Measurements from ENCODE around the gene CD83.

DNA sequence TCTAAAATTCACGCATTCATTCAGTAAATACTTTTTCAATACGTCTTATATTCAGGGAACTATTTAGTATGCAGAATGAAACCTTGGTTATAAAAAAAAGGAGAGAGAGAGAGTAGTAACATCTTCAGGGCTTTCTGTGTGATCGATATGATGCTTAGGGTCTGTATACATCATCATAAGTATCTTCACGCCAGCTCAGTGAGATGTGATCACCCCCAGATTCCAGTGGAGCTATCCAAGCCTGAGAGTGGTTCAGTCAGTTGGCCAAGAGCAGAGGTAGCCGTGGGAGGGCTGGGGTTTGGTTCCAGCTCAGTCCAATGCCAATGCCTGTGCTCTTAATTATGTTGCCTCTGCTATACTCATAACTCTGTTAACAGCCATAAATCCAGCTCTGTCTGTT, 8.6 kb downstream of the CD83 start:
- TF ChIP-seq SAFB (IDR thresholded peaks at IDR 0.05; ENCODE audit: borderline replicate concordance, low read depth, low read length) (no peak), RAD21 (CRISPR knock-in tag; conservative IDR thresholded peaks at IDR 0.05 in 1 of 2, IDR thresholded peaks at IDR 0.05 in 1 of 2) (no peak), ZFP36 (IDR thresholded peaks at IDR 0.05; ENCODE audit: low read depth, low read length, partially characterized antibody) (no peak), EZH2 (IDR thresholded peaks at IDR 0.05; ENCODE audit: borderline replicate concordance, low read depth, low read length) (no peak), KDM1A (IDR thresholded peaks at IDR 0.05) (no peak), CTCF (IDR thresholded peaks at IDR 0.05 in 2 of 3, conservative IDR thresholded peaks at IDR 0.05 in 1 of 3; ENCODE audit: insufficient read depth in 2 of 3, low read depth in 1 of 3, low read length in 3 of 3) (no peak), CAMTA2 (CRISPR knock-in tag; conservative IDR thresholded peaks at IDR 0.05) (no peak), SREBF2 (CRISPR knock-in tag; IDR thresholded peaks at IDR 0.05) (no peak), ZNF280B (CRISPR knock-in tag; IDR thresholded peaks at IDR 0.05) (no peak), ZNF780A (CRISPR knock-in tag; IDR thresholded peaks at IDR 0.05) (no peak)
- TF ChIP-seq, protein P1, sequence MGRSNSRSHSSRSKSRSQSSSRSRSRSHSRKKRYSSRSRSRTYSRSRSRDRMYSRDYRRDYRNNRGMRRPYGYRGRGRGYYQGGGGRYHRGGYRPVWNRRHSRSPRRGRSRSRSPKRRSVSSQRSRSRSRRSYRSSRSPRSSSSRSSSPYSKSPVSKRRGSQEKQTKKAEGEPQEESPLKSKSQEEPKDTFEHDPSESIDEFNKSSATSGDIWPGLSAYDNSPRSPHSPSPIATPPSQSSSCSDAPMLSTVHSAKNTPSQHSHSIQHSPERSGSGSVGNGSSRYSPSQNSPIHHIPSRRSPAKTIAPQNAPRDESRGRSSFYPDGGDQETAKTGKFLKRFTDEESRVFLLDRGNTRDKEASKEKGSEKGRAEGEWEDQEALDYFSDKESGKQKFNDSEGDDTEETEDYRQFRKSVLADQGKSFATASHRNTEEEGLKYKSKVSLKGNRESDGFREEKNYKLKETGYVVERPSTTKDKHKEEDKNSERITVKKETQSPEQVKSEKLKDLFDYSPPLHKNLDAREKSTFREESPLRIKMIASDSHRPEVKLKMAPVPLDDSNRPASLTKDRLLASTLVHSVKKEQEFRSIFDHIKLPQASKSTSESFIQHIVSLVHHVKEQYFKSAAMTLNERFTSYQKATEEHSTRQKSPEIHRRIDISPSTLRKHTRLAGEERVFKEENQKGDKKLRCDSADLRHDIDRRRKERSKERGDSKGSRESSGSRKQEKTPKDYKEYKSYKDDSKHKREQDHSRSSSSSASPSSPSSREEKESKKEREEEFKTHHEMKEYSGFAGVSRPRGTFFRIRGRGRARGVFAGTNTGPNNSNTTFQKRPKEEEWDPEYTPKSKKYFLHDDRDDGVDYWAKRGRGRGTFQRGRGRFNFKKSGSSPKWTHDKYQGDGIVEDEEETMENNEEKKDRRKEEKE (IDR thresholded peaks at IDR 0.05; ENCODE audit: borderline replicate concordance in 1 of 2, control insufficient read depth in 1 of 2, low read depth in 2 of 2, low read length in 1 of 2): no peak
- TF ChIP-seq, protein P2, sequence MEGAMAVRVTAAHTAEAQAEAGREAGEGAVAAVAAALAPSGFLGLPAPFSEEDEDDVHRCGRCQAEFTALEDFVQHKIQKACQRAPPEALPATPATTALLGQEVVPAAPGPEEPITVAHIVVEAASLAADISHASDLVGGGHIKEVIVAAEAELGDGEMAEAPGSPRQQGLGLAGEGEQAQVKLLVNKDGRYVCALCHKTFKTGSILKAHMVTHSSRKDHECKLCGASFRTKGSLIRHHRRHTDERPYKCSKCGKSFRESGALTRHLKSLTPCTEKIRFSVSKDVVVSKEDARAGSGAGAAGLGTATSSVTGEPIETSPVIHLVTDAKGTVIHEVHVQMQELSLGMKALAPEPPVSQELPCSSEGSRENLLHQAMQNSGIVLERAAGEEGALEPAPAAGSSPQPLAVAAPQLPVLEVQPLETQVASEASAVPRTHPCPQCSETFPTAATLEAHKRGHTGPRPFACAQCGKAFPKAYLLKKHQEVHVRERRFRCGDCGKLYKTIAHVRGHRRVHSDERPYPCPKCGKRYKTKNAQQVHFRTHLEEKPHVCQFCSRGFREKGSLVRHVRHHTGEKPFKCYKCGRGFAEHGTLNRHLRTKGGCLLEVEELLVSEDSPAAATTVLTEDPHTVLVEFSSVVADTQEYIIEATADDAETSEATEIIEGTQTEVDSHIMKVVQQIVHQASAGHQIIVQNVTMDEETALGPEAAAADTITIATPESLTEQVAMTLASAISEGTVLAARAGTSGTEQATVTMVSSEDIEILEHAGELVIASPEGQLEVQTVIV (CRISPR knock-in tag; IDR thresholded peaks at IDR 0.05; ENCODE audit: borderline replicate concordance): no peak

Data from K562 (cell line).